GM21526 (cell line): ENCODE measurements around the gene SYNE2.
"Not testable (repeated sequence)": the region's sequence is repeated elsewhere in the genome, so short reads cannot be mapped to it uniquely, and the experiment has no call there.

Experiments used
- ATAC-seq: cut with Tn5 transposase; IDR thresholded peaks from one replicate; pipeline ENCODE4 v1.9.1; 2021; ENCODE audit warnings: moderate library complexity; ENCODE audit not compliant: unreplicated experiment, low FRiP score

Gene SYNE2

DNA sequence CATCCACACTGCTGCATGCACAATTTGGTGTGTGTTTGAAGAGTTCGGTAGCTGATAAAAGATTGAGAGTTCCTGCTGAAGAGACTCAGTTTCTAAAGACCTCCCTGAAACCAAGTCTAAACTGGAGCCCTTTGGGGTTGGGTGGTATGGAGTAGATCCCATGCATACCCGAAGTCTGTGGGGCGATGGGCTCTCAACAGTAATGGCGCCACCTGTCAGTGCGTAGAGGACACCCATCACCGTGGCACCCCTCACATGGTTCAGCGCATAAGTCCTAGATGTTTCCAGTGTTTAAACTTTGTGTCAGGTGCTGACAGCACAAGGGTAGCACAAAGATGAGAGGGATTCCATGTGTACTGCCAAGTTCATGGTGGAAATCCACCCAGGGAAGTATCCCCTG, 355.5 kb downstream of the SYNE2 start:
- ATAC-seq: no peak

DNA sequence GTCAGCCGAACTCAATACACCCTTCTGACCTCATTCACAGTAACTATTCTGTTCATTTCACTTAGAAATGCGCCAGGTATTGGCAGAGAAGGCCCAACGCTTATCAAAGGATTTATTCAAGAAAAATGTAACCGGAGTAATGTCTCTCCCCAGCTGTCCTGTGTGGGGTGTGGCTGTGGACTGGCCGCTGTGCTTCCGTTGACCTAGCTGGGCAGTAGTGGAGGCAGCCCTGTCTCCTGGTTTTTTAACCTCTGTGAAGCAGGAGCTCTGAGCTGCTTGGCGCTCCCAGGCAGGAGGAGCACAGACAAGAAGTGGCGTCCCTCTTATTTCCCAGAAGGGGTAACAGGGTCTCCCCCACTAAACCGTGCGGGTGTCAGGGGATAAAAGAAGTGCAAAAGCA, 356.2 kb downstream of the SYNE2 start:
- no peak for ATAC-seq

DNA sequence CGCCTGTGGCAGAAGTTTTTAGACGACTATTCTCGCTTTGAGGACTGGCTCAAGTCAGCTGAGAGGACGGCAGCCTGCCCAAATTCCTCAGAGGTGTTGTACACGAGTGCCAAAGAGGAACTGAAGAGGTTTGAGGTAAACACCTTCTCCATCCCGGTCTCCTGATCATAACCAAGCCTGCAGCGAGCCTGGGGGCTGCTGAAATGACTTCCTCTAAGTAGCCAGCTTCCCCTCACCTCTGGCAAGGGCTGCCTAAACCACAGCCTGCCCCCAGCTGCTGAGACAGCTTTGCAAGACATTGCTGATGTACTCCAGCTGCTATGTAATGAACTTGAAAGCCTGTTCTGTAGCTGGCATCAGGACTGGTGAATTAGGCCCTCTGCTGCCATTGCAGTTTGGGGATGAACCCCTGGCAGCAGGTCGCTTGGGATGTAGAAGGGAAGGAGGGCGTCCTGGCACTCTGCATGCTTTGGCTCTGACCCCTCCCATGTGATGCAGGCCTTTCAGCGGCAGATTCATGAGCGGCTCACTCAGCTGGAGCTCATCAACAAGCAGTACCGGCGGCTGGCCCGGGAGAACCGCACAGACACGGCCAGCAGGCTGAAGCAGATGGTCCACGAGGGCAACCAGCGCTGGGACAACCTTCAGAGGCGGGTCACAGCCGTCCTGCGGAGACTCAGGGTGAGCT, 356.8 kb downstream of the SYNE2 start:
- no peak for ATAC-seq

DNA sequence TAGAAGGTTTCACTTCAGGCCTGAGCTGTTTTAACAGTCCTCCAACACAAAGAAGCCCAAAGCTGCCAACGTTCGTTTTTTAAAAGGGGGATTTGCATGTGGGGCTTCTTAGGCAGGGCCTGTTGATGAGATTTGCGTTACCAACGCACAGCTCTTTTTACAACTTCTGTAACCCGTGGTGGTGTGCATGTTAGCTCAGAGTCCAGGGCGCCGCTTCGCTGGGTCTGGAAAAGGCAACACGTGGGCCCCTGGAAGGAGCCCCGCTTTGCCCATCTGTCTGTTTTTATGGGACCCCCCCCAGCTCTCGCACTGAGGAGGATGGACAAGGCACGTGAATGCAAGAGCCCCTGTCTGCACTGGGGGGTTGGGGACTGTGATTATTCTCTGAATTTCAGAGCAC, 357.4 kb downstream of the SYNE2 start:
- ATAC-seq: no peak

DNA sequence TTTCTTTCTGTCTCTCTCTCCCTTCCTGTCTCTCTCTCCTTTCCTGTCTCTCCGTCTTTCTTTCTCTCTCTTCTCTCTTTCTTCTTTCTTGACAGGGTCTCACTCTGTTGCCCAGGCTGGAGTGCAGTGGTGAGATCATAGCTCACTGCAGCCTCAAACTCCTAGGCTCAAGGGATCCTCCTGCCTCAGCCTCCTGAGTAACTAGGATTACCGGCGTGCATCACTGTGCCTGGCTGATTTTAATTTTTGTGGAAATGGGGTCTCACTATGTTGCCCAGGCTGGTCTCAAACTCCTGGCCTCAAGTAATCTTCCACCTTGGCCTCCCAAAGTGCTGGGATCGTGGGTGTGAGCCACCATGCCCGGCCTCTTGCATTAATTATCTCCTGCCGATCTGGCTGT, 358.1 kb downstream of the SYNE2 start:
- not testable (repeated sequence) for ATAC-seq

DNA sequence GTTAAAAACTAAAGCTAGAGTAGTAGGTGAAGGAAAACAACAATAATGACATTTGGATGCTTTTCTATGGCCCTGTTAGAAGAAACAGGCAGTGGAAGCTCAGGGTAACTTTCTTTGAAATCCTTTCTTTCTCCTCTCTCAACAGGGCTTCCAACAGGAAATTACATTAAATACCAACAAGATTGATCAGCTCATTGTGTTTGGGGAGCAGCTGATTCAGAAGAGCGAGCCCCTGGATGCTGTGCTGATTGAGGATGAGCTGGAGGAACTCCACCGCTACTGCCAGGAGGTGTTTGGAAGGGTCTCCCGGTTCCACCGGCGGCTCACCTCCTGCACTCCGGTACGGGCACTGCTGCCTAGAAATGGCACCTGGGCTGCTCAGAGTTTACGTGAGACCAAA, 359.9 kb downstream of the SYNE2 start:
- ATAC-seq: no peak

DNA sequence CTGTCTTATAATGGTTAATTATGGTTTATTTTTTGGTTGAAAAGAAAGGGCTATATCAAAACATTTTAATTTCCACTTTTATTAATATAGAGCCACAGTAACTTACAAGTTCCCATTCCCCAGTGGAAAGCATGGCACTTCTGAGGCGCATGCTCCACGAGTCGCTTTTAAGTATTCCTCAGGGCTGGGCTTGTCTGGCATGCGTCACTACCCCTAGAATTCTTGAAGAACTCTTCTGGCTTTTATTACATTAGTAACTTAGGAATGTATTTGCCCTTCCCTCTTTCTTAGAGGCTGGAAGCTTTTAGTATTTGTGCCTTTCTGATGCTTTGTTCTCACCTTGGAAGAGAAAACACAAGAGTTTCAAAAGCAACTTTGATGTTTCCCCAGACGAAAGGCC, 360.3 kb downstream of the SYNE2 start:
- no peak for ATAC-seq

DNA sequence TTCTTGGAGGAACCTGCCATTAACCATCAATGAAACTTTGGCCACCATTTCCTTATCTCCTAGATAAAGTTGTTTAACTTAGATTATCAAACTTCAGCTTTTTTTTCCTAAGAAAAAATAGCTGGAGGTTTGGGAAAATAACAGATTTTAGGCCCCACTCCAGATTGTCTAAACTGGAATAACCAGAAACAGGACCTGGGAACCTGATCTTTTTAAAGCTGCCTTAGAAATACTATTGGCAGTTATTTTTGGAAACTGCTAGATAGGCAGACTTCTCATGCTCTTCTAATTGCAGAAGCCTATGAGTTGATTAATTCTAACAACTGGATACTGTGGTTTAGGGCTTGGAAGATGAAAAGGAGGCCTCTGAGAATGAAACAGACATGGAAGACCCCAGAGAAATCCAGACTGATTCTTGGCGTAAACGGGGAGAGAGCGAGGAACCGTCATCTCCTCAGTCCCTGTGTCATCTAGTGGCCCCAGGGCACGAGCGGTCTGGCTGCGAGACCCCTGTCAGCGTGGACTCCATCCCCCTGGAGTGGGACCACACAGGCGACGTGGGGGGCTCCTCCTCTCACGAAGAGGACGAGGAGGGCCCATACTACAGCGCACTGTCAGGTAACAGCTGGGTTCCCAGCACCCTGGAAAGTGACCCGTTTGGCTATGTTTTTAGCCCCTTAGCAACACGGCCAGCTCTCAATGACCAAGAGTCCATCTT, 361.2 kb downstream of the SYNE2 start:
- no peak for ATAC-seq

DNA sequence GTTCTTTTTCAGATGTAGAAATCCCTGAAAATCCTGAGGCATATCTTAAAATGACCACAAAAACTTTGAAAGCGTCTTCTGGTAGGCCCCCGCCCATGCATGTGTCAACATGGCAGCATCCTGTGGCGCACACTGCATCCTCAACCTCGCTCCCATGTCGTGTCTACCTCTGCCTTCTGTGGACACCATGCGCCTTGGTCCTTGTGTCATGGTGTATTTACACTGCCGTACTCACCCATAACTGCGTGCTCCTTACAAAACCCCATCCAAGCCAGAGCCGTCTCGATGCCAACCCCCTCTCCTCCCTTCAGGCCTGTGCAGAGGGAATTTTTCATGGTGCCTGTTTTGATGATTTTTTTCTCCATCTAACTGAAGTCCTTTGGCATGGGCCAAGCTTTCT, 362.5 kb downstream of the SYNE2 start:
- no peak for ATAC-seq

DNA sequence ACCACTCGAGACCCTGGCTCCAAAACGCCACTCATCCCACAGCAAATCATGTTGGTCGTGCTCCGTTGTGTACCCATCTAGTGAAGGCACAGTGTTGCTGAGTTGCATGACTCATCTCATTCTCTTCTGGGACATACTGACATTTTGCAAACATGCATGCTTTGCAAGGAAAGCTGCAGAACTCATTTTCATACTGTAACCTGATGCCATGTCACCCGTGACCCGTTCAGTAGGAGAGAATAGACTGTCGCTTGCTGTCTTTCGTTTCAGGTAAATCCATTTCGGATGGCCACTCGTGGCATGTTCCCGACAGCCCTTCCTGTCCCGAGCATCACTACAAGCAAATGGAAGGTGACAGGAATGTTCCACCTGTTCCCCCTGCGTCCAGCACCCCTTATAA, 363.2 kb downstream of the SYNE2 start:
- no peak for ATAC-seq

DNA sequence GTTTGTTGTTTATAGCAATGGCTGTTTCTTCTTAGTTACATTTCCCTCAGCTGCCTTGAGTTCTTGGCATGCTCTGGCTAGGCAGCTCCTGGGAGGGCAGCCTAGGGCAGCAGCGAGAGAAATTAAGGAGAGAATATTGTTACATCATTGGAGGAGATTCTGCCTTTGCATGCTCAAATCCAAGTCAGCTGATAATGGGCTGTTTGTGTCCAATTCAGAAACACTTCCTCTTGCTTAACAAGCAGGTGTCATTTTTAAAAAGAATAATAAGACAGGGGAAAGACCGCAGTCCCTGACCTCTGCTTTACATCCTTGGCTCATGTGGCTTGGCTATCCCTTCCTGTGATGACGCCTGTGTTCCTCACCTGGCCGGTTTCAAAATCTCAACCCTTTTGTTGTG, 364.5 kb downstream of the SYNE2 start:
- no peak for ATAC-seq

DNA sequence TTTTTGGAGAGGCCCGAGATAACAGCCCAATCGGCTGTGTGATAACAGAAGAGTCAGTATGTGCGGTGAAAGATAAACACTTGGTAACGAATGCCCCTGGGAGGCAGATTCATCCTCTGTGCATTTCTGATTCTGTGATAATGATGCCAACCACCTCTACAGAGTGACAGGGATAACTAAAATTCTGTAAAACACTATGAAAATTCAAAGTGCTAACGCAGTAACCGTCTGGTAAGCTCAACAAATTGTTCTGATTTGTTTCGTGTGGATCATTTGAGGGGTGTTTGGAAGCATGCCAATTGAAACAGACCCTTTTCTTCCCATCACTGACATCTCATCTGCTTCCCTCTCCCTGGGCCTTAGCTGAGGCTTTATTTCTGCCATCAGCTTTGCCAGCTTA, 365.0 kb downstream of the SYNE2 start:
- ATAC-seq: no peak

DNA sequence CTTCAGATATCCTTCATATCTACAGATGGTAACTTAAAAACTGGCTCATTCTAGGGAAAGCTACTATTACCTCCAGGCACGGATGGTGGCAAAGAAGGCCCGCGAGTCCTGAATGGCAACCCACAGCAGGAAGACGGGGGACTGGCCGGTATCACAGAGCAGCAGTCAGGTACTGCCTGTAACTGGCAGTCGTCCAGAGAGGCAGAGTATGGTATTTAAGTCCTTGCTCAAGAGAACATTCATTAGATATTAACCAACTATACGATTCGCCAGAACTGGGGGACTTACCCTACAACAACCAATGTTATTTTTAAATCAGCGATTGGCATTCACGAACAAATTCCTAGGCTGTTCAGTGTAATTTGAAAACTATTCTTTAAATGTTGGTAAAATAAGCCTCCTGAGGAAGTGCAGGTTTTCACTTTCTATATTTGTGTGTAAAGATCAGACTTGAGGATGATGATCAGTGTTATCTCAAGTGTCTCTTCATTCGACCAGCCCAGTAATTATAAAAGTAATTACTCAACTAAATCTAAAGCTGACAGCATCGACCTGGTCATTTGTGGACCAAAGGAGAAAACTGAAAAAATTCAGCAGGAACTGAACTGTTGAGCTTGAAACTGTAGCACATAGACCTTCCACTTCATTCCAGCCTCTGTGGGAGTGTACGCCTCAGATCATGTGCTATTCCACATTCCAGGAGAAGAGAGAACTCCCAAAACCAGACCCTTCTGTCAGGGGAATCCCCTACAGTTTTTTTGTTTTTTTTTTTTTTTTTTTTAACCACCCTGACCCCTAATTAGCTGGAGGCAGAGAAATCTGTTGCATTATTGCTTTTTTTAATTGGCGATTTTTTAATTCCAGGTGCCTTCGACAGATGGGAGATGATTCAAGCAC, 365.8 kb downstream of the SYNE2 start:
- ATAC-seq: no peak

DNA sequence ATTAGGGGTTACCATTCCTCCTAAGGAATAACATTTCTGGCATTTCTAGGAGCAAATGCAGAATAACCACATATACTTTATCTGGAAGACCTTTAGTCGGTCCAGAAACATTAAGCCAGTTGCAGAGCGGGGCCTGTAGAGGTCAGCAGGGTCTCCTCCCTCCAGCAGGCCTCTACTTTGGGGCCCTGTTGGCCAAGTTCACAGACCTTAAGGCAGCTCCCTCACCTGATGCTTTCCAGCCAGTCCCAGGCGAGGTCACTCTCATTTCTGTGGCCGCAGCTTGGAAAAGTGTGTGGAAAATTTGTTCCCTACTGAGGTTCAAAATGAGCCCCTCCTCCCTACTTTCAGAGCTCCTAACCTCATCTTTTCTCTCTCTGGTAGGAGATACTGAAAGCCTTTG, 367.3 kb downstream of the SYNE2 start:
- ATAC-seq: no peak

DNA sequence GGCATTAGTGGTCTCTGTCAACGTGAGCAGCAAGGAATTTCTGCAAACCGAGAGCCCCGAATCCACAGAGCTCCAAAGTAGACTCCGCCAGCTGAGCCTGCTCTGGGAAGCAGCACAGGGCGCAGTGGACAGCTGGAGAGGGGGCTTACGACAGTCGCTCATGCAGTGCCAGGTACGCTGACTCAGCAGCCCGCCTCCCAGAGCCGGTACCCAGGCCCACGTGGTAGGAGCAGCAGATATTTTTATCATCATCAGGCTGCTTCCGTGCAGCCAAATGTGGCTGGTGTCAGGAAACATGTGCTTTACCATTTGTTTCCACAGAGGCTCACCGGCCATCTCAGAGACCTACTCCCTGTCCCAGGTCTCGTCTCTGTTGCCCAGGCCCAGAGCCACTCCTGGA, 367.7 kb downstream of the SYNE2 start:
- ATAC-seq: no peak

DNA sequence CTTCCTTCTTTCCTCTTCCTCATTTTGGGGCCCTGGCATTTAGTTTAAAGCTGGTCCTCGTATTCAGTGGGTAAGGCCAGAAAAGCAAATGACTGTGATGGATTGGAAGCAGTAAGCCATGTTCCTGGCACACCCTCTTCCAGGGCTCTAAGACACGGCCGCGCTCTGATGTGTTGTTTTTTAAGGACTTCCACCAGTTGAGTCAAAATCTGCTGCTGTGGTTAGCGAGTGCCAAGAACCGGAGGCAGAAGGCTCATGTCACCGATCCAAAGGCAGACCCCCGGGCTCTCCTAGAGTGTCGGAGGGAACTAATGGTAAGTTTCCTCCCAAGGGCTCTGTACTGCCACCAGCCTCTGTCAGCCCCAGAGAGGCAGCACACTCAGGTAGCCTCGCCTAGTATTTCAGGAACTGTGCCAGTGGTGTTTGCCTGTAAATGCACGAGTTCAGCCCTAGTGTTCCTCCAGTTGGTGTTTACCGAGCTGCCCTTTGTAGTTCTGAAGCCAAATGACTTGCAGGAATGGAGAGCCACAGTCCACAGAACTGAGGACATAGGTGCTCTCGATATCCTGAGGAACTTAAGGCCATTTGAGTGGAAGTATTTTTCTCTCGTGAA, 368.7 kb downstream of the SYNE2 start:
- no peak for ATAC-seq

DNA sequence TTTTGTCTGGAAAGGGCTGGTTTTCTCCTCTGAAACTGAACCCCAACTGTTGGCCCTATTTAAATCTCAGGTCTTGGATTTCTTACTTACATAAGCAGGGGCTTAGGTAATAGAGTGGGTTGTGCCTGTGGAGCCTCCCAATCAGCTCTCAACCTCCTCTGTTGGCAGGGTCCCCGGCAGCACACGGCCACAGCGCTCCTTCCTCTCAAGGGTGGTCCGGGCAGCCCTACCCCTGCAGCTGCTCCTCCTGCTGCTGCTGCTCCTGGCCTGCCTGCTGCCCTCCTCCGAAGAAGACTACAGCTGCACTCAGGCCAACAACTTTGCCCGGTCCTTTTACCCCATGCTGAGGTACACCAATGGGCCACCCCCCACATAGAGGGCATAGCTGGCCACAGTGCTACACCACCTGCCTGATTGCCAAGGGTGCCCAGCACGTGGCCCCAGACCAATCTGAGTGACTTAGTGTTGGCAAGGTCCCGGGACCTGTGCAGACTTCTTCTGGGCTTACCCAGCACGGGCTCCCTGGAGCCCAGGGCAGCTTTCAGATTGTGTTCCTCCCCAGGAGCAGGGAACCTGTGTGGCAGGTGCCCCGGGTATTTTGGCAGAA, 372.4 kb downstream of the SYNE2 start:
- ATAC-seq: no peak

DNA sequence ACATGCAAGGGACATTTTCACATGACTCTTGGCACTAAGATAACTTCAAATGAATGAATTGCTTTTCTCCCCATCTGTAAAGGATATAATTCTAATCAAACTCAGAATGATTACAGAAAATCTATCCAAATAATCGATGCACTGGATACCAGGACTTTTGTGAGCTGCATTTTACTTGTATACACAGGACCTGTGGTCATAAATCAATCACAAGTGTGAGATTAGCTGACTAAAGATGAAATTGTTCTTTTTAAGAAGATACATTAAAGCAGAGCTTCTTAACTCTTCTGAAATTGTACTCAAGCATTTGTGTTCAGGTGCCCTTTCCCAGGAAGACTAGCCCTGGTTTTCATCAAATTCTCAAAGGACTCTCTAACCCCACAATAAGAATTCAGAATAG, 375.1 kb downstream of the SYNE2 start:
- no peak for ATAC-seq

DNA sequence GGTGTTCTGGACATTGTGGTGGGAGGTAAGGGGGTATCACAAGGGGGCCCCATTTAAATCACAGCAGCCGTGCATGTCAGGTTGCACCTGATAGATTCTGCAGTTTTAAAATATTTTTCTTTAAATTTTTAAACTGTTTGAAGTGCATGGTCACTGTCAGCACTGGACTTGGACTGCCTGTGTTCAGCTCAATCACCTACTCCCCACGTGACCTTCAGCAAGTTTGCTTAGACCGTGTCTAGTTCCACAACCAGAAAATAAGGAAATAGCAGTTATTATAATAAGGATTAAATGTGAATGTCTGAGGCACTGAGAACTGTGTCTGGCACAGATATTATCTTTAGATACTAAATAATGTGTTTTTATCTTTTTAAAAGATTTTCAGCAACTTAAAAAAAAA, 376.7 kb downstream of the SYNE2 start:
- ATAC-seq: no peak

DNA sequence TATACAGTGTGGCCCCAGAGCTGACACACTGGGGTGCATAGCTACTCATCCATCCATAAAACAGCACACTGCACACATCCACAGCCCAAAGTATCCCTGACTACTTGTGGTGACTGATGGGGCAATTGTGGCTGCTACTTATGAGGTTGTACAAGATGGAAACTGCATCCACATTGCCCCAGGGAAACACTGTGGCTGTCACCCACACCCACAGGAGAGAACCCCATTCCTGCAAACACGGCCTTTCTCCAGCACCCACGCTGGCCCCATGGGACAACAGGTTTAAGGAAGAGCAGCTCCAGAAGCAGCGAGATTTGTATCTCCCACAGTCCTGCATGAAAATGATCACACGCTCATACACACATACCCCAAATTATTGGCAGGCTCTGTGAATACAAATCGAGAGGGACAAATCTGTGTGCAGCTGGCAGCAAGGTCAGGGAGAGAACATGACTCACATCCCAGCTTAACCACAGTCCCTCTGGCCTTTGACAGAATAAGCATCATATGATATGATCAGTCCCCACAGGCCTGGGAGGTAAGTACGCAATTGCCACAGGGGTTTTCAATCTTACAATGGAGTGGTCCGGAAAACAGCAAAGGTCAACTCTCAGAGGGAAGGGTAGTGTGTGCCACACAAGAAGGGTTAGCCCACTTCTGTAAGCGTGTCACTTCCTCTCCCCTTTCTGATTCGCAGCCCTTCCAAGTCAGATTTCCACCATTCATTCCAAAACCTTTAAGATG, 379.5 kb downstream of the SYNE2 start:
- no peak for ATAC-seq
